ENCODE measurements around the gene YTHDF1. TPM values are rescaled to one million over a fixed set of nuclear protein-coding genes. Genes with fewer than 3 reads are reported as not detected.

Gene YTHDF1
- total RNA-seq, 1 donor from 2014 or later = 24.3 TPM

GRCh38 chr20:63190828-63191227, 25.1 kb downstream of the YTHDF1 start:
- ATAC-seq = peak; percentile 15

GRCh38 chr20:63189846-63190559, 25.9 kb downstream of the YTHDF1 start:
- ATAC-seq = no peak

More at GRCh38 chr20:63190828-63191227, 25.1 kb downstream of the YTHDF1 start:
- peak; percentile 13 for DNase-seq
- intact Hi-C loops (cut with micrococcal nuclease) = no loop called here

GRCh38 chr20:63189322-63189642, 26.6 kb downstream of the YTHDF1 start:
- ATAC-seq (no peak), DNase-seq (peak; percentile 15)
- intact Hi-C loops (cut with micrococcal nuclease) = no loop called here

More at GRCh38 chr20:63189846-63190559, 25.9 kb downstream of the YTHDF1 start:
- no peak for DNase-seq
- intact Hi-C loops (cut with micrococcal nuclease) = no loop called here

GRCh38 chr20:63188641-63189321, 27.1 kb downstream of the YTHDF1 start:
- DNase-seq = no peak
- intact Hi-C loops (cut with micrococcal nuclease) = no loop called here
- ATAC-seq = no peak

- ATAC-seq = no peak
- DNase-seq = no peak
- intact Hi-C loops (cut with micrococcal nuclease) = no loop called here
These were observed 27.8 kb downstream of the YTHDF1 start for GRCh38 chr20:63188159-63188442.

- intact Hi-C loops (cut with micrococcal nuclease) = no loop called here
- no peak for ATAC-seq
- no peak for DNase-seq
These were observed 28.4 kb downstream of the YTHDF1 start for GRCh38 chr20:63187338-63188158.

- intact Hi-C loops (cut with micrococcal nuclease) = no loop called here
- no peak for DNase-seq
- no peak for ATAC-seq
These were observed 29.2 kb downstream of the YTHDF1 start for GRCh38 chr20:63186528-63187316.

- ATAC-seq = no peak
- intact Hi-C loops (cut with micrococcal nuclease) = no loop called here
- no peak for DNase-seq
These were observed 29.8 kb downstream of the YTHDF1 start for GRCh38 chr20:63186084-63186483.

GRCh38 chr20:63185215-63185796, 30.6 kb downstream of the YTHDF1 start:
- ATAC-seq (no peak), DNase-seq (no peak)
- intact Hi-C loops (cut with micrococcal nuclease) = no loop called here

GRCh38 chr20:63183422-63184146, 32.3 kb downstream of the YTHDF1 start:
- ATAC-seq (peak; percentile 43), DNase-seq (no peak)
- intact Hi-C loops (cut with micrococcal nuclease) = no loop called here

GRCh38 chr20:63182946-63183415, 33.0 kb downstream of the YTHDF1 start:
- intact Hi-C loops (cut with micrococcal nuclease) = no loop called here
- ATAC-seq (no peak), DNase-seq (no peak)

- DNase-seq (no peak), ATAC-seq (no peak)
- intact Hi-C loops (cut with micrococcal nuclease) = no loop called here
These were observed 33.5 kb downstream of the YTHDF1 start for GRCh38 chr20:63182425-63182824.

- no peak for DNase-seq
- ATAC-seq = no peak
- intact Hi-C loops (cut with micrococcal nuclease) = no loop called here
These were observed 34.7 kb downstream of the YTHDF1 start for GRCh38 chr20:63181226-63181625.

GRCh38 chr20:63180569-63181185, 35.3 kb downstream of the YTHDF1 start:
- ATAC-seq (no peak), DNase-seq (no peak)
- intact Hi-C loops (cut with micrococcal nuclease) = no loop called here

GRCh38 chr20:63179687-63180568, 36.0 kb downstream of the YTHDF1 start:
- intact Hi-C loops (cut with micrococcal nuclease) = no loop called here
- DNase-seq (no peak), ATAC-seq (no peak)

GRCh38 chr20:63178889-63179686, 36.8 kb downstream of the YTHDF1 start:
- ATAC-seq = peak; percentile 54

More at GRCh38 chr20:63178889-63179686, 36.8 kb downstream of the YTHDF1 start:
- peak; percentile 56 for DNase-seq
- intact Hi-C loops (cut with micrococcal nuclease) = no loop called here
